22Rv1 (cell line): Measurements from ENCODE around the gene LMBR1.

Experiments used
- ZFX ChIP-seq: fragments of 450-650 bp; IDR thresholded peaks from 2 replicates; pipeline ENCODE4 v1.6.1; 2017; ENCODE audit warnings: antibody characterized with exemption, borderline replicate concordance
- TF ChIP-seq, protein P1 (sequence below): fragments of 450-650 bp; IDR thresholded peaks from 2 replicates; pipeline ENCODE4 v1.5.1; 2017; ENCODE audit warnings: mild to moderate bottlenecking

GRCh38 chr7:156919132-156919713, 26.2 kb upstream of the LMBR1 start:
- TF ChIP-seq, protein P1, sequence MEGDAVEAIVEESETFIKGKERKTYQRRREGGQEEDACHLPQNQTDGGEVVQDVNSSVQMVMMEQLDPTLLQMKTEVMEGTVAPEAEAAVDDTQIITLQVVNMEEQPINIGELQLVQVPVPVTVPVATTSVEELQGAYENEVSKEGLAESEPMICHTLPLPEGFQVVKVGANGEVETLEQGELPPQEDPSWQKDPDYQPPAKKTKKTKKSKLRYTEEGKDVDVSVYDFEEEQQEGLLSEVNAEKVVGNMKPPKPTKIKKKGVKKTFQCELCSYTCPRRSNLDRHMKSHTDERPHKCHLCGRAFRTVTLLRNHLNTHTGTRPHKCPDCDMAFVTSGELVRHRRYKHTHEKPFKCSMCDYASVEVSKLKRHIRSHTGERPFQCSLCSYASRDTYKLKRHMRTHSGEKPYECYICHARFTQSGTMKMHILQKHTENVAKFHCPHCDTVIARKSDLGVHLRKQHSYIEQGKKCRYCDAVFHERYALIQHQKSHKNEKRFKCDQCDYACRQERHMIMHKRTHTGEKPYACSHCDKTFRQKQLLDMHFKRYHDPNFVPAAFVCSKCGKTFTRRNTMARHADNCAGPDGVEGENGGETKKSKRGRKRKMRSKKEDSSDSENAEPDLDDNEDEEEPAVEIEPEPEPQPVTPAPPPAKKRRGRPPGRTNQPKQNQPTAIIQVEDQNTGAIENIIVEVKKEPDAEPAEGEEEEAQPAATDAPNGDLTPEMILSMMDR: no peak
- no peak for TF ChIP-seq ZFX
